RWPE1 (cell line): ENCODE measurements around the gene LRMDA.

Experiments
- CTCF ChIA-PET: fragments of 350-600 bp; sonication (Branson Sonifier 250); formaldehyde crosslinking; extraction: SDS; loops from one replicate; lab custom pipeline; 2021; lab: Yijun Ruan, JAX
- POLR2A ChIA-PET: fragments of 400-600 bp; formaldehyde crosslinking; extraction: SDS; loops from one replicate; lab custom pipeline; 2020; ENCODE audit warnings: antibody characterized with exemption; ENCODE audit not compliant: low non-redundant PET; lab: Yijun Ruan, JAX
- DNase-seq: peaks from one replicate; pipeline ENCODE4 v3.0.0; 2012; ENCODE audit warnings: low spot score
- H3K27ac ChIP-seq: fragments of 450-650 bp; 2 replicates; pipeline ENCODE4 v1.5.1; 2017
- TF ChIP-seq, protein P1 (sequence below): fragments of 450-650 bp; conservative IDR thresholded peaks from 2 replicates; pipeline ENCODE4 v1.5.1; 2017; ENCODE audit warnings: low read depth, mild to moderate bottlenecking

Gene LRMDA

DNA sequence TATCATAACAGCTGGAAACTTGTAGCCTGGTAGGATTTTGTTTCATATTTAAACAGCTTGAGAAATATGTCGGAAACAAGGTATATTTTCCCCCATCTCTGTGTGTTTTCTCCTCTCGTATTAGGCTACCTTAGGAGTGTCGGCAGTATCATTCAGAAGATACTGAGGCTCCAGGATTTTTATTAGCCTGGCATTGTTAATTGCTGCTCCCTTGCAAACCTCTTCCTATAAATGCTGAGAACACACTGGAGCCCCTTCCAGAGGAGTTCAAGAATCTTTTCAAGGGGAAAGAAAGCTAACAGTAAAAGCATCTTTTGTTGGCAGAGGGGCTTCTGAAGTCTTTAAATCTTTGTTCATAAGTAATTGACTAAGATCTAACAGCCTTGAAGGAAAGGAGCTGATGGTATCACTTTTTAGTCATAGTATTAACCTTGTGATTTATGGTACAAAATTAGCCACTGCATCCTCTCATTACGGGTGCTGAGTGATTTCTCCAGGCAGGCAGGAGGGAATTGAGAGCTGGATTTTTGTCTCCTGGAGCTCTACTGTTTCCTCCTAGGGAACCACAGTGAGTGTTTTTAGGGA is 998.7 kb downstream of the LRMDA start:
- TF ChIP-seq, protein P1, sequence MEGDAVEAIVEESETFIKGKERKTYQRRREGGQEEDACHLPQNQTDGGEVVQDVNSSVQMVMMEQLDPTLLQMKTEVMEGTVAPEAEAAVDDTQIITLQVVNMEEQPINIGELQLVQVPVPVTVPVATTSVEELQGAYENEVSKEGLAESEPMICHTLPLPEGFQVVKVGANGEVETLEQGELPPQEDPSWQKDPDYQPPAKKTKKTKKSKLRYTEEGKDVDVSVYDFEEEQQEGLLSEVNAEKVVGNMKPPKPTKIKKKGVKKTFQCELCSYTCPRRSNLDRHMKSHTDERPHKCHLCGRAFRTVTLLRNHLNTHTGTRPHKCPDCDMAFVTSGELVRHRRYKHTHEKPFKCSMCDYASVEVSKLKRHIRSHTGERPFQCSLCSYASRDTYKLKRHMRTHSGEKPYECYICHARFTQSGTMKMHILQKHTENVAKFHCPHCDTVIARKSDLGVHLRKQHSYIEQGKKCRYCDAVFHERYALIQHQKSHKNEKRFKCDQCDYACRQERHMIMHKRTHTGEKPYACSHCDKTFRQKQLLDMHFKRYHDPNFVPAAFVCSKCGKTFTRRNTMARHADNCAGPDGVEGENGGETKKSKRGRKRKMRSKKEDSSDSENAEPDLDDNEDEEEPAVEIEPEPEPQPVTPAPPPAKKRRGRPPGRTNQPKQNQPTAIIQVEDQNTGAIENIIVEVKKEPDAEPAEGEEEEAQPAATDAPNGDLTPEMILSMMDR: no peak
- no peak for DNase-seq
- CTCF ChIA-PET: interaction anchor here (0.9 to 1.0 kb wide), 2 partner anchors 45 to 257 kb away, joined by 3 to 6 read pairs; no protein-coding TSS in a partner anchor
- POLR2A ChIA-PET: no interaction called here
- no peak overlapping the region for H3K27ac ChIP-seq

DNA sequence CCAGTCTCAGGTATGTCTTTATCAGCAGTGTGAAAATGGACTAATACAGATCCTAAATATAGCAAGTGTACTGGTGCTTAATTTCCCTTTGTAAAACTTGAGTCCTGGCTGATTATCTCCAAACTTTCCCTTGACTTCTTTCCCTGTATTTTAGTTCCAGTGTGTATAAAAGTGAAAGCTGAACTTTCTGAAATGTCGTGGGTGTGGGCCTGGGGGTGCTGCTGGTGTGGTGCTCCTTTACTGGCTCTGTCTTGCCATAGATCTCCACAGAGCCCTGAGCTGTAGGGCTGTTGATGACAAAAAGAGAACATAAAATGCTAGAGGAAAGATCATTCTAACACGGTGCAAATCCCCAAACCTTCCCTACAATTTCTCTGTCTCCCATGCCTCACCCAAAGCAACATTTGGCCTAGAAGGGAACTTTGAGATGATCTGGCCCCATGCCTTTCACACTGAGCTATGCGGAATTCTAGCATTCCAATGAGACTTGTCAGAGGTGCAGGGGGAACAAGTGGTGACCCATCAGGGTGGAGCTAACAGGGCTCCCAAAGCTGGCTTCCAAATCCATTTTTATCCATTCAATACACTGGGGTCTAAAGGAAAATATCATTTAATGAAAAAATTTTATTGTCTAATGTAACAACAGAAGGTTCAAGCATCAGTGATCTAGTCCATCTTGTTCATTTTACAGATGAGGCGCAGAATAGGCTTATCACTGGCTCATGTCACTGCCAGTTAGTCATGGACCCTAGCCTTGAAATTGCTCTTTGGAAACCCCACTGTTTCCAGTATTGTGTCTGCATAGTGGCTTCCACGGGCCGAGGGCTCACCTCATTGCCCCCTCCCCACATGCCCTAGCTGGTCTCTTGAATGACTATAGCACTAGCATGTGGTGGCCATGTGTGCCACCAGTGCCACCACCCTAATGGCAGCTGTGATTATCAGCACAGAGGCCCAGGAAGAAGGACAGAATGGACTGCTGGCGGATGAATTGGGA is 1000.9 kb downstream of the LRMDA start:
- DNase-seq: peak; percentile 81
- TF ChIP-seq, protein P1: no peak
- ChIA-PET POLR2A (no interaction called here), CTCF (interaction anchor here (1.4 kb wide), 1 partner anchor 10 kb away, joined by 3 read pairs; no protein-coding TSS in a partner anchor)
- peak overlapping the region; percentile 75 for H3K27ac ChIP-seq

DNA sequence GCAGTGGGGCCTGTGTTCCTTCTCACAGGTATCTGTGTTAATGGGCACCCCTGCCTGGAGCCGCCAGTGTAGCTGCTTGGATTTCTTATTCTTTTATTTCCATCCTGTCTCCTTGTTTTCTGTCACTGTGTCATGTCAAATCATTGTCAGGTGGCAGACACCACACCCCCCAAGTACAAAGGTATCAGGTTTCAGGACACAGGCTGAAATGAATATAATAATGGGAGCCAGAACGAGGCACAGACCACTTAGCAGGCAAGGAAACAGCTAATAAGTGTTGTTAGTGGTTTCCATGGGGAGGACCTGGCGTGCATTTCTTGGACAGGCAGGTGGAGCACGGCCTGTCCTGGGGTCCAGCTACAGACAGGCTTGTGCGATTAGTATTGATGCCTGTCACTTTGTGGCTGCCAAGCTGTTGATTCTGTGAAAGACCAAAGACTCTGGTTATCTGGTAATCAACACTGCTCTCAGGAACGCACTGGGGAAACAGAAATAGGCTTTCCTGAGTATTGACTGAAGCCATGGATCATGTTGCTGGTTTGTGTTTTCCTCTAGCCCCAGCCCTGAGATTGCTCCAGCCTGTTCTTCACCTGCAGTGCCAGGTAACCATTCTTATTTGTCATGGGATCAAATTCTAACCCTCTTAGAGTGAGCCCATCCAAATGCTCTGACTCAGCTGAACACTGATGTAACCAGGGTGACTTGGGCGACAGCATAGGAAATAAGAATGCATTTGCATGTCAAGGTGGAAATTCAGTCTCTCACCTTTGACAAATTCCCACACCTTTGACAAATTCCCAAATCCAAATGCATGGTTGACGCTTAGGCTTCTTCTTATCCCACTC is 1002.0 kb downstream of the LRMDA start:
- CTCF ChIA-PET: interaction anchor here (0.6 to 1.4 kb wide), 2 partner anchors 9 to 787 kb away, joined by 3 read pairs; no protein-coding TSS in a partner anchor
- H3K27ac ChIP-seq: peak overlapping the region; percentile 75; the same call in 1 of the 2 replicates
- no peak for DNase-seq
- POLR2A ChIA-PET: no interaction called here
- TF ChIP-seq, protein P1: no peak

DNA sequence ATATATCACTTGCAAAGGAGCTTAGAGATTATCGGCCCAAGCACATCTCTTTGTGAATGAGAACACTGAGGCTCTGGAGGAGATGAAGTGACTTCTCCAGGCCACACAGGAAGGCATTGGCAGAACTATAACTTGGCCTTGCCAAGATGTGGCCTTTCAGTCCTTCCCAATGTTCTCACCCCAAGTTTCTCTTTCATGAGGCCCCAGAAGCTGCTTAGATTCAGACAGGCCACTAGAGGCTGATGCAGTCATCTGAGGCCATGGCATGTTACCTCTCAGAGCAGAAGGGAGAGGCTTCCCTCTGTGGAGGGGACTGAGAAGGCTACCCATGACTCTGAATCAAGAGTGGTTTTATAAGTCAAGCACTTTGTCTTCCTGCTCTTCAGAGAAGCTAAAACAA is 1003.7 kb downstream of the LRMDA start:
- TF ChIP-seq, protein P1: no peak
- no peak for DNase-seq
- ChIA-PET POLR2A (no interaction called here), CTCF (interaction anchor here (0.5 to 1.4 kb wide), 3 partner anchors 8 to 57 kb away, joined by 3 to 5 read pairs (median 5); no protein-coding TSS in a partner anchor)
- H3K27ac ChIP-seq: no peak overlapping the region

DNA sequence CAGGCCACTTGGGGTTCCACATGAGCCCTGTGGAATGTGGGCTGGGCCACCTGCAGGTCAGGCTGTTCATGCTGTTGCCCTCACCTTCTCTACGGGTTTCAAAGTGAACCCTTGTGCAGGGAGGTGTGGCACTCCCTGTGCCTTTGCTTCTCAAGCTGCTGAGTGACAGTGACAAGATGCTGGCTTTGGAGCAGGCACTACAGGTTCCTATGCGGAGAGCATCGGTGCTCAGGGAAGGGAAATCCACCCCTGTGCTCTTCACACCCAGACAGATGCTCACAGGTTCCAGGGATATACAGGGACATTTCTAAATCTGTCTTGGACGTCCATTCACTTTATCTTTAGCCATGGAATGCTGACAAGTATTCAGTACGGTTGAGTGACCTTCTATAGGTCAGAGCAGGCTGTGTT is 1005.0 kb downstream of the LRMDA start:
- ChIA-PET POLR2A (no interaction called here), CTCF (interaction anchor here (0.6 kb wide), 1 partner anchor 1332 kb away, joined by 4 read pairs; no protein-coding TSS in a partner anchor)
- DNase-seq: no peak
- TF ChIP-seq, protein P1: no peak
- H3K27ac ChIP-seq: no peak overlapping the region
